Heart right ventricle (tissue), 16 donors: ENCODE measurements around the gene KLHL10. TPM values are rescaled to one million over a fixed set of nuclear protein-coding genes. Genes with fewer than 3 reads are reported as not detected.

Source experiments
- ATAC-seq, 8 donors: fragments of 200-7000 bp; cut with Tn5 transposase; one replicate each; pipeline ENCODE4 v1.9.1; 2020; ENCODE audit warnings: mild to moderate bottlenecking in 8 of 8, moderate library complexity in 8 of 8, moderate number of reproducible peaks in 1 of 8
- DNase-seq, 2 donors: peaks; one replicate each; pipeline ENCODE4 v3.0.0-alpha.2; 2020
- H3K27ac ChIP-seq, 10 donors: fragments of 200-600 bp; sonication (generic) in 2 of 10; one replicate each; pipeline versions ENCODE4 v1.5.0 to v1.8.0; 2020 to 2022; ENCODE audit warnings: mild to moderate bottlenecking in 3 of 10
- H3K27me3 ChIP-seq, 7 donors: fragments of 200-600 bp; one replicate each; pipeline ENCODE4 v1.8.0; 2021 to 2022; ENCODE audit warnings: mild to moderate bottlenecking in 2 of 7
- H3K36me3 ChIP-seq, 9 donors: fragments of 200-600 bp; sonication (generic) in 1 of 9; one replicate each; pipeline versions ENCODE4 v1.5.0 to v1.8.0; 2020 to 2022; ENCODE audit warnings: mild to moderate bottlenecking in 2 of 9
- H3K4me1 ChIP-seq, 9 donors: fragments of 200-600 bp; sonication (generic) in 1 of 9; one replicate each; pipeline versions ENCODE4 v1.5.0 to v1.8.0; 2020 to 2022; ENCODE audit warnings: mild to moderate bottlenecking in 4 of 9
- H3K4me3 ChIP-seq, 10 donors: fragments of 200-600 bp; sonication (generic) in 2 of 10; one replicate each; pipeline versions ENCODE4 v1.5.0 to v1.8.0; 2020 to 2022; ENCODE audit warnings: mild to moderate bottlenecking in 7 of 10, moderate library complexity in 2 of 10
- H3K9me3 ChIP-seq, 11 donors: fragments of 200-600 bp in 10 of 11; sonication (generic) in 2 of 11; one replicate each; pipeline versions ENCODE4 v1.5.0 to v1.8.0; 2013 to 2022; ENCODE audit warnings: mild to moderate bottlenecking in 2 of 11, control low read depth in 1 of 11, moderate library complexity in 1 of 11
- WGBS, 2 donors: extraction: QIAGEN DNeasy Blood & Tissue Kit; methylation state at CpG; one replicate each; pipeline ENCODE4 v1.1.7; 2013; ENCODE audit warnings: inconsistent platforms in 1 of 2; 5-methylcytosine and 5-hydroxymethylcytosine counted together
- intact Hi-C, 10 donors: fragments of 100-400 bp; cut with DNase I; formaldehyde crosslinking; loops; one replicate each; pipeline versions ENCODE4 v1.11.1 to v1.14.2; 2022
- polyA plus RNA-seq, 2 donors: library from polyadenylated mRNA; stranded (reverse); fragments of 200-250 nt; gene quantifications; one replicate each; pipeline ENCODE4 v1.2.3, GENCODE V29; 2013
- total RNA-seq, 10 donors: library from RNA; stranded (reverse); fragmentation: NEBNext Ultra II Directional in 3 of 10; extraction: Animal tissue kit (Norgen Biotek cat#: 25700) in 3 of 10; gene quantifications; one replicate each; pipeline versions ENCODE4 v1.2.1 to v1.2.4, GENCODE V29; 2021 to 2023
- TF ChIP-seq, protein P1 (sequence below), 9 donors: fragments of 200-600 bp; sonication (generic) in 2 of 9; IDR thresholded peaks; one replicate each; pipeline versions ENCODE4 v1.5.0 to v1.8.0; 2021 to 2022; ENCODE audit warnings: antibody characterized with exemption in 9 of 9, mild to moderate bottlenecking in 5 of 9, moderate library complexity in 1 of 9
- donor health status: Arrhythmogenic right ventricular cardiomyopathy.
- donor health status: ischemic (EF 13 %, LVEDD 7.1; RV severe dilation, severe dysfunction).
- donor health status: healthy with polysubstance abuse.
- donor health status: DM: no; HTN: yes; CAD: no.
- donor health status: DM: no; HTN: no; CAD: no.
- donor health status: ischemic (EF 25% LVEDD 6.9; RV normal size, moderate dysfunction).
- donor health status: ischemic (EF 25% LVEDD 5.7; RV mildly dilated, moderate dysfunction).
- donor health status: healthy.
- donor health status: DM: yes; HTN: yes; CAD: no.
- donor health status: Ischemic cardiomyopathy.
- donor health status: ischemic (EF 35%, LVEDD 5.7; RV mildly dilated, moderate dysfunction).
- donor health status: nonischemic (EF 11% LVEDD 7.7; RV severe dilation, severe dysfunction).
- donor health status: DM: yes; HTN: yes; CAD: no.
- donor health status: PGD.
- donor health status: ischemic (EF 29% LVEDD 5.4; RV normal size, mild dysfunction).
- donor health status: nonischemic (EF 23%, LVEDD 6.1; RV moderate dilation, normal function).

The KLHL10 gene
- total and polyA plus RNA-seq, 12 donors = 0.01 to 0.25 (median 0.16) TPM; not detected in 7

DNA sequence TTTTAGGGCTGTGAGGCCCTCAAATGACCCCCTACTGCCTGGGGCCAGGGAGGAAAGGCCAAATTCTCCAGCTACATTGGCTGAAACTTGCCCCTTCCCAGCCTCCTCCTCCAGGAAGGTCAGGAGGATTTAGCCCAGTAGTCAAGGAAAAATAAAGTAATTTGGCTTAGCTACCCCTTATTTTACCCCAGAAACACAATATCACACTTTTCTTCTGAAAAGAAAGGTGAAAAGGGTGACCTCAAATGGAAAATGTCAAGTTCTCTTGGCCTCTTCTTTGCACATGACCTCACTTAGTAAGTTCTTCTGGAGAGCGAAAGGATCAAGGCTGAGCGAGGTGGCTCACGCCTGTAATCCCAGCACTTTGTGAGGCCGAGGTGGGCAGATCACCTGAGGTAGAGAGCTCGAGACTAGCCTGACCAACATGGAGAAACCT lies 43.1 kb upstream of the KLHL10 start:
- H3K9me3 ChIP-seq = no peaks in the 10 kb centered on the region
- H3K36me3 ChIP-seq = no peaks in the 10 kb centered on the region
- TF ChIP-seq, protein P1, sequence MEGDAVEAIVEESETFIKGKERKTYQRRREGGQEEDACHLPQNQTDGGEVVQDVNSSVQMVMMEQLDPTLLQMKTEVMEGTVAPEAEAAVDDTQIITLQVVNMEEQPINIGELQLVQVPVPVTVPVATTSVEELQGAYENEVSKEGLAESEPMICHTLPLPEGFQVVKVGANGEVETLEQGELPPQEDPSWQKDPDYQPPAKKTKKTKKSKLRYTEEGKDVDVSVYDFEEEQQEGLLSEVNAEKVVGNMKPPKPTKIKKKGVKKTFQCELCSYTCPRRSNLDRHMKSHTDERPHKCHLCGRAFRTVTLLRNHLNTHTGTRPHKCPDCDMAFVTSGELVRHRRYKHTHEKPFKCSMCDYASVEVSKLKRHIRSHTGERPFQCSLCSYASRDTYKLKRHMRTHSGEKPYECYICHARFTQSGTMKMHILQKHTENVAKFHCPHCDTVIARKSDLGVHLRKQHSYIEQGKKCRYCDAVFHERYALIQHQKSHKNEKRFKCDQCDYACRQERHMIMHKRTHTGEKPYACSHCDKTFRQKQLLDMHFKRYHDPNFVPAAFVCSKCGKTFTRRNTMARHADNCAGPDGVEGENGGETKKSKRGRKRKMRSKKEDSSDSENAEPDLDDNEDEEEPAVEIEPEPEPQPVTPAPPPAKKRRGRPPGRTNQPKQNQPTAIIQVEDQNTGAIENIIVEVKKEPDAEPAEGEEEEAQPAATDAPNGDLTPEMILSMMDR (IDR thresholded peaks at IDR 0.05) = no peak
- H3K27me3 ChIP-seq = no peaks in the 10 kb centered on the region
- WGBS, 2 donors = 93 to 95% methylated on average over 5 of the region's 5 CpGs
- H3K4me3 ChIP-seq = no peak overlapping the region
- intact Hi-C loops = loop anchor here in 1 of 10 donors (5.0 kb wide), 1 partner anchor 1358 kb away; no protein-coding TSS in a partner anchor
- H3K4me1 ChIP-seq = peaks cover 14 to 39% (median 32%) of the 10 kb centered on the region in 9 donors
- peak overlapping the region in 7 of 10 donors; percentile 79 to 98 (median 92) for H3K27ac ChIP-seq
- ATAC-seq = no peak
- DNase-seq = no peak

DNA sequence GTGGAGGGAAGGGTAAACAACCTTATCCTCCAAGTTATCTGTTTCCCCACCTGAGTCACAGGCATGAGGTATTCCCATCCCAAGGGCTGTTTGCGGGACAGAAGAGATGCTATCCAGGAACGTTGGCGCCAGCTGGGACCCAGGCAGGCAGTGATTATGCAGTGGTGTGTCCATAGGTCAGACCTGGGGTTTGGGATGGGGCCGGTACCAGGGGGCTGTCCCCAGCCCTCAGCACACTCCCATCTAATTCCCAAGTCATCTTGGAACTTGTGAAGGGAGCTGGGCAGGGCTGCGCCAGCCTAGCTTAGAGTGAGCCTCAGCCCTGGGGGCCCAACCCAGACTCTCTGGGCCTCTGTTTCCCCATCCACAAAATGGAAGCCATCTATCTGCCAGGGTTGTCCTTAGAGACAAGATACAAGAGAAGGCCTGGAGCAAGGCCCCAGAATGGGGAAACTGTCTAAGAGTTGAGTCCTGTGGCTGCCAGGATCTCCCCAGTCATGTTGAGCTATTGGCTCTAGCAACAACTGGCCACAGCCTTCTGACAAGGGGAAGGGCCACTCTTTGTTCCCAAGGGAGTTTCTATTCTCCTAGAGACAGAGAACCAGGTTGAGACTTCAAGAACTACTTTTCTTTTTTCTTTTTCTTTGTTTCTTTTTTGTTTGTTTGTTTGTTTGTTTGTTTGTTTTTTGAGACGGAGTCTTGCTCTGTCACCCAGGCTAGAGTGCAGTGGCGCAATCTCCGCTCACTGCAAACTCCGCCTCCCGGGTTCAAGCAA lies 41.3 kb upstream of the KLHL10 start:
- no peak overlapping the region for H3K4me3 ChIP-seq
- H3K27me3 ChIP-seq = no peaks in the 10 kb centered on the region
- H3K36me3 ChIP-seq = no peaks in the 10 kb centered on the region
- no peak overlapping the region for H3K27ac ChIP-seq
- peaks cover 16 to 49% (median 39%) of the 10 kb centered on the region in 9 donors for H3K4me1 ChIP-seq
- H3K9me3 ChIP-seq = no peaks in the 10 kb centered on the region
- intact Hi-C loops = no loop called here
- ATAC-seq (no peak), DNase-seq (no peak)
- WGBS, 2 donors = 92 to 95% methylated on average over 10 of the region's 10 CpGs
- TF ChIP-seq, protein P1 (IDR thresholded peaks at IDR 0.05) = no peak

DNA sequence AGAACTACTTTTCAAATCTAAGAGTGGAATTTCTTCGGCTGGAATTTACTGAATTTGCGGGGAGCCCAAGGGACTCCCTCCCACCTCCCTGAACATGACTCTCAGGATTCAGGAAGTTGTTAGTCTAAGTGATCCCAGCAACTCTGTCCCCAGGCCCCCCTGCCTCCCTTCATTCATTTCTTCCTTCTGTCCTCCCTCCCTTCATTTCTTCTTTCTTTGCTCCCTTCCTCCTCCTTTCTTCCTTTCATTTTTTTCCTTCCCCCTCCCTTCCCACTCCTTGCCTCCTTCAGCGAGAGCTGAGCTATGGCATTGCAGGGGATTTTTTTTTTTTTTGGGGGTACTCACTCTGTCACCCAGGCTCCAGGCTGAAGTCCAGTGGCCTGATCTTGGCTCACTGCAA lies 40.2 kb upstream of the KLHL10 start:
- Histone ChIP-seq H3K4me1 (peaks cover 10 to 43% (median 35%) of the 10 kb centered on the region in 9 donors), H3K9me3 (no peaks in the 10 kb centered on the region), H3K36me3 (peaks cover 0 to 2% (median 0%) of the 10 kb centered on the region in 9 donors), H3K4me3 (no peak overlapping the region), H3K27ac (no peak overlapping the region), H3K27me3 (no peaks in the 10 kb centered on the region)
- no peak for ATAC-seq
- intact Hi-C loops = no loop called here
- 81 to 89% methylated on average over 3 of the region's 3 CpGs for WGBS, 2 donors
- DNase-seq = no peak
- TF ChIP-seq, protein P1 (IDR thresholded peaks at IDR 0.05) = no peak

DNA sequence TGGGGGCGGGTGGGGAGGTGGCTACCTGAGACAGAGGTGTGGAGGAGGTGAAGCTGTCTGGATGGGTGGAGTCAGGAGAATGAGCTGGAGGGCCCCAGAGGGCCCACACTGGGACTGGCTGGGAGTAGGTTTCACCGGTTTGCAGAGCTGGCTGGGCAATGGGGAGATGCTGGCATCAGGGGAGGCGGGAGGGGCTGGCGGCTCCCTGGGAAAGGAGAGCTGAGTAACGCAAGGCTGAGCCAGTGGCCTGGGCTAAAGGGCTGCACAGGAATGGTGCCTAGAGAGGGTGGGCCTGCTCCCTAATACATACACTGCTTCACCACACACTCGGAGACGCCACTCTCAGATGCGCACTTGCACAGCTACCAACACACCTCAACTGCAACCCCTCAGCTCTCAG lies 38.3 kb upstream of the KLHL10 start:
- ATAC-seq = no peak
- 92 to 94% methylated on average over 8 of the region's 8 CpGs for WGBS, 2 donors

More for the DNA sequence above, 38.3 kb upstream of the KLHL10 start:
- no peaks in the 10 kb centered on the region for H3K9me3 ChIP-seq
- DNase-seq = no peak
- H3K36me3 ChIP-seq = peaks cover 0 to 6% (median 0%) of the 10 kb centered on the region in 9 donors
- H3K27me3 ChIP-seq = no peaks in the 10 kb centered on the region
- no peak overlapping the region for H3K27ac ChIP-seq
- TF ChIP-seq, protein P1 (IDR thresholded peaks at IDR 0.05) = no peak
- H3K4me1 ChIP-seq = peaks cover 2 to 23% (median 15%) of the 10 kb centered on the region in 9 donors
- intact Hi-C loops = no loop called here
- no peak overlapping the region for H3K4me3 ChIP-seq
